Suprapubic skin (tissue), 4 donors: ENCODE results near the gene SUPT7L. TPM values are rescaled to one million over a fixed set of nuclear protein-coding genes. Genes with fewer than 3 reads are reported as not detected.

Experiments used
- DNase-seq, 2 donors: peaks; one replicate each; pipeline ENCODE4 v3.0.0-alpha.2; 2019; ENCODE audit warnings: low spot score in 2 of 2
- H3K27ac ChIP-seq: fragments of 200-600 bp; sonication (generic); one replicate; pipeline ENCODE4 v1.5.1; 2019
- H3K27me3 ChIP-seq: fragments of 200-600 bp; sonication (generic); one replicate; pipeline ENCODE4 v1.5.1; 2019
- H3K36me3 ChIP-seq: fragments of 200-600 bp; sonication (generic); one replicate; pipeline ENCODE4 v1.5.1; 2019
- H3K4me1 ChIP-seq: fragments of 200-600 bp; sonication (generic); one replicate; pipeline ENCODE4 v1.5.1; 2019
- H3K4me3 ChIP-seq: fragments of 200-600 bp; sonication (generic); one replicate; pipeline ENCODE4 v1.5.1; 2019; ENCODE audit warnings: mild to moderate bottlenecking
- H3K9me3 ChIP-seq: fragments of 200-600 bp; sonication (generic); one replicate; pipeline ENCODE4 v1.5.1; 2019
- CTCF ChIP-seq, 2 donors: fragments of 200-600 bp in 1 of 2; fragments of 450-650 bp in 1 of 2; sonication (generic) in 1 of 2; IDR thresholded peaks; one replicate each; pipeline ENCODE4 v1.5.1; 2016 to 2019; ENCODE audit warnings: antibody characterized with exemption in 2 of 2, mild to moderate bottlenecking in 1 of 2, moderate library complexity in 1 of 2
- EP300 ChIP-seq: sonication (generic); formaldehyde crosslinking; IDR thresholded peaks from one replicate; pipeline ENCODE4 v1.6.1; 2017; ENCODE audit warnings: antibody characterized with exemption
- POLR2A ChIP-seq, 2 donors: fragments of 450-650 bp; IDR thresholded peaks; one replicate each; pipeline ENCODE4 v1.6.1; 2017; ENCODE audit warnings: antibody characterized with exemption in 2 of 2, mild to moderate bottlenecking in 2 of 2, moderate library complexity in 2 of 2
- POLR2AphosphoS5 ChIP-seq, 3 donors: sonication (generic); formaldehyde crosslinking; IDR thresholded peaks; one replicate each; pipeline ENCODE4 v1.6.1; 2017; ENCODE audit warnings: antibody characterized with exemption in 3 of 3
- WGBS: methylation state at CpG from one replicate; pipeline ENCODE4 v1.1.5; 2018; 5-methylcytosine and 5-hydroxymethylcytosine counted together
- total RNA-seq, 4 donors: library from RNA; depleted of rRNA; stranded (reverse); fragments of >200 nt; gene quantifications; one replicate each; pipeline ENCODE4 v1.1.0, GENCODE V29; 2016

Gene SUPT7L
- total RNA-seq, 4 donors from 2014 or later, result 17.0 to 27.3 (median 22.2) TPM

- no peak for DNase-seq
- Histone ChIP-seq H3K4me3 (no peak overlapping the region), H3K4me1 (peaks cover 18% of the 10 kb centered on the region), H3K27me3 (no peaks in the 10 kb centered on the region), H3K9me3 (no peaks in the 10 kb centered on the region), H3K27ac (no peak overlapping the region), H3K36me3 (peaks cover 54% of the 10 kb centered on the region)
- 78% methylated on average over 3 of the region's 3 CpGs for WGBS
- TF ChIP-seq POLR2A (IDR thresholded peaks at IDR 0.05), result no peak
- no peak for TF ChIP-seq CTCF (IDR thresholded peaks at IDR 0.05)
- no peak for TF ChIP-seq EP300
- TF ChIP-seq POLR2AphosphoS5 (IDR thresholded peaks at IDR 0.05), result no peak
Measured at GRCh38 chr2:27622921-27623384, 40.5 kb downstream of the SUPT7L start.

- peaks cover 69% of the 10 kb centered on the region for H3K36me3 ChIP-seq
- TF ChIP-seq EP300 (no peak), CTCF (IDR thresholded peaks at IDR 0.05) (no peak), POLR2AphosphoS5 (IDR thresholded peaks at IDR 0.05) (no peak), POLR2A (IDR thresholded peaks at IDR 0.05) (no peak)
Measured at GRCh38 chr2:27621524-27621923, 41.9 kb downstream of the SUPT7L start.

GRCh38 chr2:27615316-27615715 lies 48.1 kb downstream of the SUPT7L start:
- no peaks in the 10 kb centered on the region for H3K4me1 ChIP-seq
- no peak overlapping the region for H3K27ac ChIP-seq
- peaks cover 52% of the 10 kb centered on the region for H3K36me3 ChIP-seq

More at GRCh38 chr2:27621524-27621923, 41.9 kb downstream of the SUPT7L start:
- H3K4me1 ChIP-seq, result peaks cover 4% of the 10 kb centered on the region
- 66% methylated on average over 1 of the region's 1 CpG for WGBS
- H3K9me3 ChIP-seq, result no peaks in the 10 kb centered on the region
- H3K27me3 ChIP-seq, result no peaks in the 10 kb centered on the region
- DNase-seq, result no peak
- H3K27ac ChIP-seq, result no peak overlapping the region
- H3K4me3 ChIP-seq, result no peak overlapping the region

DNA sequence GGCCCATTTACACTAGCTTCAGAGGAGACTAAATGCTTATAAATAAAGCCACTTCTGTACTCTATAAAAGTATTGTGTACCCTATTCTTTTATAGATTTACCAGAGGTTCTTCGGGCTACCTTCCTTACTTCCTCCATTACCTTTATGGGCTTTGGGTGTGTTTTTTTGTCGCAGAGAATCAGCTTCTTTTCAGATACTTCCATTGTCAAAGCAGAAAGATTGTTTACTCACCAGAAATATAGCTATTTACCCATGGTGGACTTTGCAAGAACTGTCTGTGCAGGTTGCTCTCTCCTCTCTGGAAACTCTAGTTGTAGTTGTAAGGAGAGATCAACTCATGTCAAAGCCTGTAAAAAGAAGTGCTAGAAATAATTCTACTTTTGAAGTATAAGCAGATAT lies 49.4 kb downstream of the SUPT7L start:
- H3K9me3 ChIP-seq, result no peaks in the 10 kb centered on the region
- DNase-seq, result no peak
- H3K27ac ChIP-seq, result no peak overlapping the region
- no peak for TF ChIP-seq EP300
- TF ChIP-seq CTCF (IDR thresholded peaks at IDR 0.05), result no peak
- no peak for TF ChIP-seq POLR2AphosphoS5 (IDR thresholded peaks at IDR 0.05)
- no peak for TF ChIP-seq POLR2A (IDR thresholded peaks at IDR 0.05)
- no peaks in the 10 kb centered on the region for H3K4me1 ChIP-seq
- H3K4me3 ChIP-seq, result no peak overlapping the region
- 91% methylated on average over 2 of the region's 2 CpGs for WGBS
- H3K36me3 ChIP-seq, result peaks cover 53% of the 10 kb centered on the region
- no peaks in the 10 kb centered on the region for H3K27me3 ChIP-seq

More at GRCh38 chr2:27615316-27615715, 48.1 kb downstream of the SUPT7L start:
- Histone ChIP-seq H3K4me3 (no peak overlapping the region), H3K27me3 (no peaks in the 10 kb centered on the region), H3K9me3 (no peaks in the 10 kb centered on the region)
- TF ChIP-seq POLR2A (IDR thresholded peaks at IDR 0.05), result no peak
- TF ChIP-seq CTCF (IDR thresholded peaks at IDR 0.05), result no peak
- TF ChIP-seq POLR2AphosphoS5 (IDR thresholded peaks at IDR 0.05), result no peak
- no peak for TF ChIP-seq EP300
- no peak for DNase-seq
- 100% methylated on average over 3 of the region's 3 CpGs for WGBS

DNA sequence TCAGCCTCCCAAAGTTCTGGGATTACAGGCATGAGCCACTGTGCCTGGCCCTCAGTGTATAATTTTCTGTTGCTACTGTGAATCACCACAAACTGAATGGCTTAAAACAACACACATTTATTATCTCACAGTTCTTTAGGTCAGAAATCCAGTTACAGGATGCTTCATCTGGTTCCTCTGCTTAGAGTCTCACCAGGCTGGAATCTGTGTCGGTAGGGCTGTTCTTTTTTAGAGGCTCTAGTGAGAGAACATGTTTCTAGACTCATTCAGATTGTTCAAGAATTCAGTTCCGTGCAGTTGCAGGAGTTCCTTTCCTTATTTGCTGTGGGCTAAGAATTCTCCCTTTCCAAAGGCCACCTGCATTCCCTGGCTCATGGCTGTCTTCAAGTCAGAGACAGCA lies 56.8 kb downstream of the SUPT7L start:
- Histone ChIP-seq H3K4me1 (no peaks in the 10 kb centered on the region), H3K27me3 (no peaks in the 10 kb centered on the region), H3K4me3 (no peak overlapping the region), H3K9me3 (no peaks in the 10 kb centered on the region), H3K36me3 (peaks cover 73% of the 10 kb centered on the region), H3K27ac (no peak overlapping the region)
- no peak for DNase-seq
- 90% methylated on average over 2 of the region's 2 CpGs for WGBS
- TF ChIP-seq EP300 (no peak), CTCF (IDR thresholded peaks at IDR 0.05) (no peak), POLR2AphosphoS5 (IDR thresholded peaks at IDR 0.05) (no peak), POLR2A (IDR thresholded peaks at IDR 0.05) (no peak)

Other genes starting within 250 kb of the SUPT7L start
- 10 to 100 TPM; 66.8 to 84.3 (median 77.0) TPM for gene NRBP1, start 235.0 kb downstream of the SUPT7L start, total RNA-seq
- gene KRTCAP3, start 221.2 kb downstream of the SUPT7L start, total RNA-seq, result 10 to 100 TPM; 31.0 to 50.1 (median 42.2) TPM
- gene IFT172, start 173.9 kb downstream of the SUPT7L start, total RNA-seq, result 10 to 100 TPM; 21.6 to 70.0 (median 27.4) TPM
- 1 to 10 TPM; 4.7 to 8.0 (median 5.5) TPM for gene FNDC4, start 168.4 kb downstream of the SUPT7L start, total RNA-seq
- gene GCKR, start 166.8 kb downstream of the SUPT7L start, total RNA-seq, result 1 to 10 TPM in 1 of 4 donors, under 1 TPM in 2, not detected in 1; 0.56 to 1.0 (median 0.64) TPM
- 10 to 100 TPM in 3 of 4 donors, 1 to 10 TPM in 1; 8.1 to 23.5 (median 20.6) TPM for gene ZNF512, start 80.6 kb downstream of the SUPT7L start, total RNA-seq
- 1 to 10 TPM; 1.2 to 3.9 (median 3.0) TPM for gene CCDC121, start 34.6 kb downstream of the SUPT7L start, total RNA-seq
- gene GPN1, start 34.6 kb downstream of the SUPT7L start, total RNA-seq, result 10 to 100 TPM; 21.0 to 30.5 (median 24.2) TPM
- 10 to 100 TPM; 15.1 to 25.3 (median 20.7) TPM for gene SLC4A1AP, start 275 bp upstream of the SUPT7L start, total RNA-seq
- gene MRPL33, start 108.1 kb upstream of the SUPT7L start, total RNA-seq, result 10 to 100 TPM; 30.7 to 82.2 (median 56.3) TPM
- 1 to 10 TPM; 1.0 to 2.2 (median 1.5) TPM for gene RBKS, start 226.8 kb upstream of the SUPT7L start, total RNA-seq
- gene BABAM2, start 227.1 kb upstream of the SUPT7L start, total RNA-seq, result 10 to 100 TPM; 23.7 to 41.1 (median 27.9) TPM